A549 (cell line): ENCODE measurements around the gene ADARB2. TPM values are rescaled to one million over a fixed set of nuclear protein-coding genes. Genes with fewer than 3 reads are reported as not detected.

ENCODE experiments used
- ATAC-seq, 2 experiments: fragments of 200-7000 bp in 1 of 2; fragments of >200 bp in 1 of 2; cut with Nextera tagmentation in 1 of 2; cut with Tn5 transposase in 1 of 2; 3 replicates each; pipeline versions ENCODE4 v1.8.0 to v1.9.1; 2018 to 2020; ENCODE audit warnings: mild to moderate bottlenecking in 1 of 2, moderate library complexity in 1 of 2
- CTCF ChIA-PET: fragments of 300-600 bp; sonication (Branson Sonifier 250); formaldehyde crosslinking; extraction: SDS; loops from one replicate; lab custom pipeline; 2021; ENCODE audit warnings: antibody characterized with exemption, inconsistent platforms; lab: Yijun Ruan, JAX
- POLR2A ChIA-PET: fragments of 350-600 bp; formaldehyde crosslinking; extraction: SDS; loops from one replicate; lab custom pipeline; 2021; ENCODE audit warnings: antibody characterized with exemption, inconsistent platforms; lab: Yijun Ruan, JAX
- DNase-seq, 2 experiments: peaks; one replicate each; pipeline versions ENCODE4 v3.0.0 to v3.0.0-alpha.2; 2011 to 2016; ENCODE audit warnings: low read depth in 1 of 2, low spot score in 1 of 2
- FAIRE-seq: peaks from 2 replicates; lab custom pipeline; 2011; peaks lifted over from hg19 to GRCh38; lab: Jason Lieb, UNC
- H3K27ac ChIP-seq, 2 experiments: fragments of >200 bp; sonication (Bioruptor Twin); formaldehyde crosslinking; 3 replicates each; pipeline ENCODE4 v1.5.1; 2016 to 2017
- H3K4me1 ChIP-seq: fragments of >200 bp; sonication (Bioruptor Twin); formaldehyde crosslinking; 3 replicates; pipeline ENCODE4 v1.6.1; 2016
- H3K4me2 ChIP-seq: fragments of >200 bp; sonication (Bioruptor Twin); formaldehyde crosslinking; 3 replicates; pipeline ENCODE4 v1.6.1; 2016
- H3K4me3 ChIP-seq: fragments of >200 bp; sonication (Bioruptor Twin); formaldehyde crosslinking; 3 replicates; pipeline ENCODE4 v1.5.1; 2016
- H3K9me3 ChIP-seq: fragments of >200 bp; sonication (Bioruptor Twin); formaldehyde crosslinking; 3 replicates; pipeline ENCODE4 v1.6.1; 2016
- ATOH8 ChIP-seq: fragments of 250-450 bp; sonication (Bioruptor Pico); IDR thresholded peaks from 2 replicates; pipeline ENCODE4 v1.5.0; 2020; ENCODE audit warnings: low read depth, mild to moderate bottlenecking, moderate library complexity
- BHLHE40 ChIP-seq: IDR thresholded peaks from 2 replicates; pipeline ENCODE4 v1.6.1; 2012; ENCODE audit warnings: low read depth, low read length, inconsistent platforms
- EHMT2 ChIP-seq: fragments of 200-600 bp; sonication (generic); IDR thresholded peaks from 2 replicates; pipeline ENCODE4 v1.6.1; 2016; ENCODE audit warnings: antibody characterized with exemption, low read depth, mild to moderate bottlenecking, moderate library complexity
- ELK1 ChIP-seq: fragments of 150-350 bp; IDR thresholded peaks from 2 replicates; pipeline ENCODE4 v1.6.1; 2014; ENCODE audit warnings: low read depth, mild to moderate bottlenecking, low read length
- EP300 ChIP-seq, 2 experiments: fragments of >200 bp; sonication (Bioruptor Twin); formaldehyde crosslinking; IDR thresholded peaks; 2 replicates in 1 of 2; 3 replicates in 1 of 2; pipeline ENCODE4 v1.6.1; 2016 to 2017
- ESRRA ChIP-seq: fragments of 150-350 bp; IDR thresholded peaks from 2 replicates; pipeline ENCODE4 v1.6.1; 2014; ENCODE audit warnings: mild to moderate bottlenecking, low read length, borderline replicate concordance
- FOSB ChIP-seq: fragments of 250-450 bp; sonication (Bioruptor Pico); IDR thresholded peaks from 2 replicates; pipeline ENCODE4 v1.5.0; 2020; ENCODE audit warnings: mild to moderate bottlenecking, moderate library complexity
- FOXS1 ChIP-seq: fragments of 250-450 bp; sonication (Bioruptor Pico); IDR thresholded peaks from 2 replicates; pipeline ENCODE4 v1.5.0; 2020; ENCODE audit warnings: mild to moderate bottlenecking, moderate library complexity
- GATA3 ChIP-seq: IDR thresholded peaks from 2 replicates; pipeline ENCODE4 v1.6.1; 2012; ENCODE audit warnings: borderline replicate concordance
- HDAC2 ChIP-seq: fragments of 200-600 bp; sonication (generic); IDR thresholded peaks from 2 replicates; pipeline ENCODE4 v1.6.1; 2016
- HEYL ChIP-seq: fragments of 250-450 bp; sonication (Bioruptor Pico); IDR thresholded peaks from 2 replicates; pipeline ENCODE4 v1.8.0; 2021; ENCODE audit warnings: mild to moderate bottlenecking, moderate library complexity
- HOXA7 ChIP-seq: fragments of 250-450 bp; sonication (Bioruptor Pico); IDR thresholded peaks from 2 replicates; pipeline ENCODE4 v1.5.0; 2020; ENCODE audit warnings: mild to moderate bottlenecking, moderate library complexity
- JUN ChIP-seq, 2 experiments: fragments of >200 bp; sonication (Bioruptor Twin); formaldehyde crosslinking; IDR thresholded peaks; 2 replicates in 1 of 2; 3 replicates in 1 of 2; pipeline ENCODE4 v1.6.1; 2016 to 2017
- MAFK ChIP-seq: fragments of 450-650 bp; IDR thresholded peaks from 2 replicates; pipeline ENCODE4 v1.6.1; 2014; ENCODE audit not compliant: partially characterized antibody
- MAX ChIP-seq: IDR thresholded peaks from 2 replicates; pipeline ENCODE4 v1.6.1; 2012
- MYC ChIP-seq: IDR thresholded peaks from 2 replicates; pipeline ENCODE4 v1.6.1; 2012; ENCODE audit warnings: mild to moderate bottlenecking, inconsistent platforms, low read length, improper control_type of control experiment, borderline replicate concordance
- NR3C1 ChIP-seq: fragments of >200 bp; sonication (Bioruptor Twin); formaldehyde crosslinking; IDR thresholded peaks from 3 replicates; pipeline ENCODE4 v1.6.1; 2017
- POLR2AphosphoS2 ChIP-seq: conservative IDR thresholded peaks from 2 replicates; pipeline ENCODE4 v1.6.1; 2012; ENCODE audit warnings: low read length, improper control_type of control experiment, inconsistent platforms
- REST ChIP-seq: fragments of 200-600 bp; sonication (generic); IDR thresholded peaks from 2 replicates; pipeline ENCODE4 v1.6.1; 2016; ENCODE audit warnings: antibody characterized with exemption, mild to moderate bottlenecking, moderate library complexity
- SMC3 ChIP-seq: fragments of >200 bp; sonication (Bioruptor Twin); formaldehyde crosslinking; IDR thresholded peaks from 3 replicates; pipeline ENCODE4 v1.6.1; 2018; ENCODE audit warnings: inconsistent platforms
- ZFP36 ChIP-seq: fragments of 450-650 bp; IDR thresholded peaks from 2 replicates; pipeline ENCODE4 v1.6.1; 2014; ENCODE audit warnings: borderline replicate concordance; ENCODE audit not compliant: partially characterized antibody
- WGBS: methylation state at CpG from one replicate; pipeline ENCODE4 v1.1.6; 2017; ENCODE audit errors: missing lambda C conversion rate; 5-methylcytosine and 5-hydroxymethylcytosine counted together
- polyA plus RNA-seq, 4 experiments: library from polyadenylated mRNA; depleted of rRNA in 3 of 4; stranded (reverse); fragments of >200 nt; fragmentation: RNase III in 1 of 4; extraction: RNeasy Plus Mini Kit Qiagen cat#74134 plus additional on column Dnase treatment in 1 of 4; gene quantifications; 2 replicates in 3 of 4; 3 replicates in 1 of 4; pipeline ENCODE4 v1.2.3, GENCODE V29; 2011 to 2017
- TF ChIP-seq, protein P1 (sequence below): fragments of 450-650 bp; IDR thresholded peaks from 2 replicates; pipeline ENCODE4 v1.6.1; 2014; ENCODE audit warnings: antibody characterized with exemption
- TF ChIP-seq, protein P2 (sequence below): IDR thresholded peaks from 2 replicates; pipeline ENCODE4 v1.6.1; 2012
- TF ChIP-seq, protein P3 (sequence below): fragments of 250-450 bp; sonication (Bioruptor Pico); IDR thresholded peaks from 2 replicates; pipeline ENCODE4 v1.5.0; 2021; ENCODE audit warnings: mild to moderate bottlenecking, moderate library complexity, borderline replicate concordance

ADARB2 gene
- polyA plus RNA-seq, 2 of the 4 experiments (the other 2 are of a cell fraction), result not detected

DNA sequence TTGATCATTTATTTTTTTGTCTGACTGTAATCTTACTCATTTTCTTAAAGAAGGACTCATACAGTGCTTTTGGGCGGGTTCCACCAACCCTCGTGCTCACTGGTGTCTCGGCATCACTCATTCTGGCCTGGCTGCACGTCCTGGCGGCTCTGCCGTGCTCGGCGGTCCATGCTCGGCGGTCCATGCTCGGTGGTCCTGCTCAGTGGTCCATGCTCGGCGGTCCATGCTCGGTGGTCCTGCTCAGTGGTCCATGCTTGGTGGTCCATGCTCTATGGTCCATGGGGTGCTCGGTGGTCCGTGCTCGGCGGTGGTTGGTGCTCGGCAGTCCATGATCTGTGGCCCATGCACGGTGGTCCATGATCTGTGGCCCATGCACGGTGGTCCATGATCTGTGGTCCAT is 608.7 kb downstream of the ADARB2 start:
- POLR2A ChIA-PET, result no interaction called here
- ATAC-seq (no peak), DNase-seq (no peak), FAIRE-seq (no peak)
- TF ChIP-seq, protein P1, sequence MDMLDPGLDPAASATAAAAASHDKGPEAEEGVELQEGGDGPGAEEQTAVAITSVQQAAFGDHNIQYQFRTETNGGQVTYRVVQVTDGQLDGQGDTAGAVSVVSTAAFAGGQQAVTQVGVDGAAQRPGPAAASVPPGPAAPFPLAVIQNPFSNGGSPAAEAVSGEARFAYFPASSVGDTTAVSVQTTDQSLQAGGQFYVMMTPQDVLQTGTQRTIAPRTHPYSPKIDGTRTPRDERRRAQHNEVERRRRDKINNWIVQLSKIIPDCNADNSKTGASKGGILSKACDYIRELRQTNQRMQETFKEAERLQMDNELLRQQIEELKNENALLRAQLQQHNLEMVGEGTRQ, result no peak
- TF ChIP-seq GATA3, result no peak
- no peak for TF ChIP-seq ELK1
- no peak for TF ChIP-seq MAX
- no peak for TF ChIP-seq BHLHE40
- TF ChIP-seq HDAC2, result no peak
- TF ChIP-seq POLR2AphosphoS2, result no peak
- 88% methylated on average over 18 of the region's 21 CpGs for WGBS
- Histone ChIP-seq H3K4me1 (no peaks in the 10 kb centered on the region), H3K4me2 (no peak overlapping the region), H3K4me3 (no peak overlapping the region), H3K9me3 (no peaks in the 10 kb centered on the region), H3K27ac (no peak overlapping the region)
- CTCF ChIA-PET, result no interaction called here

DNA sequence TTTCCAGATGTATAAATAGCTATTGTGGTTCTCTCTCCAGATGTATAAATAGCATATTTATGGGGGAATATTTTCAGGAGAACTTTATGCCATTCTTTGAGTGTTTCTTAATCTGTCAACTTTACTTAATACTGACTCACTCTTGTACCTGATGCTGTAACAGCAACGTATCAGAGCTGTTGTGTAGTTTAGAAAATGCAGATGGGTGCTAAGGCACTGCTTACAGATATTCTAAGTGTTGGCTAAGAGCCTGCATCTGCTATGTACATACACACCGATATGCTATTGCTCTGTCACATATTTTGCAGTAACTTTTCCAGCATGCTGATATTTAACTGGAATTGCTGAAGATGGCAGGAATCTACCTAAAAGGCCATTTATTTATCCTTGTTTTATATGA is 609.2 kb downstream of the ADARB2 start:
- Histone ChIP-seq H3K4me3 (no peak overlapping the region), H3K27ac (no peak overlapping the region), H3K4me2 (no peak overlapping the region), H3K4me1 (no peaks in the 10 kb centered on the region), H3K9me3 (no peaks in the 10 kb centered on the region)
- WGBS, result 59% methylated on average over 2 of the region's 2 CpGs
- ChIA-PET POLR2A (no interaction called here), CTCF (interaction anchor here (2.1 kb wide), 1 partner anchor 18 kb away, joined by 8 read pairs; no protein-coding TSS in a partner anchor)
- FAIRE-seq, result no peak
- DNase-seq, result no peak
- ATAC-seq, result no peak
- TF ChIP-seq FOXS1 (CRISPR knock-in tag), result no peak
- no peak for TF ChIP-seq EP300 (IDR thresholded peaks at IDR 0.05)
- no peak for TF ChIP-seq POLR2AphosphoS2
- no peak for TF ChIP-seq ZFP36
- no peak for TF ChIP-seq FOSB
- TF ChIP-seq SMC3, result no peak
- no peak for TF ChIP-seq MAX
- TF ChIP-seq, protein P2, sequence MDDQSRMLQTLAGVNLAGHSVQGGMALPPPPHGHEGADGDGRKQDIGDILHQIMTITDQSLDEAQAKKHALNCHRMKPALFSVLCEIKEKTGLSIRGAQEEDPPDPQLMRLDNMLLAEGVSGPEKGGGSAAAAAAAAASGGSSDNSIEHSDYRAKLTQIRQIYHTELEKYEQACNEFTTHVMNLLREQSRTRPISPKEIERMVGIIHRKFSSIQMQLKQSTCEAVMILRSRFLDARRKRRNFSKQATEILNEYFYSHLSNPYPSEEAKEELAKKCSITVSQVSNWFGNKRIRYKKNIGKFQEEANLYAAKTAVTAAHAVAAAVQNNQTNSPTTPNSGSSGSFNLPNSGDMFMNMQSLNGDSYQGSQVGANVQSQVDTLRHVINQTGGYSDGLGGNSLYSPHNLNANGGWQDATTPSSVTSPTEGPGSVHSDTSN, result no peak
- no peak for TF ChIP-seq ELK1
- no peak for TF ChIP-seq HEYL
- TF ChIP-seq EHMT2, result no peak
- no peak for TF ChIP-seq NR3C1
- TF ChIP-seq REST, result no peak
- TF ChIP-seq, protein P3, sequence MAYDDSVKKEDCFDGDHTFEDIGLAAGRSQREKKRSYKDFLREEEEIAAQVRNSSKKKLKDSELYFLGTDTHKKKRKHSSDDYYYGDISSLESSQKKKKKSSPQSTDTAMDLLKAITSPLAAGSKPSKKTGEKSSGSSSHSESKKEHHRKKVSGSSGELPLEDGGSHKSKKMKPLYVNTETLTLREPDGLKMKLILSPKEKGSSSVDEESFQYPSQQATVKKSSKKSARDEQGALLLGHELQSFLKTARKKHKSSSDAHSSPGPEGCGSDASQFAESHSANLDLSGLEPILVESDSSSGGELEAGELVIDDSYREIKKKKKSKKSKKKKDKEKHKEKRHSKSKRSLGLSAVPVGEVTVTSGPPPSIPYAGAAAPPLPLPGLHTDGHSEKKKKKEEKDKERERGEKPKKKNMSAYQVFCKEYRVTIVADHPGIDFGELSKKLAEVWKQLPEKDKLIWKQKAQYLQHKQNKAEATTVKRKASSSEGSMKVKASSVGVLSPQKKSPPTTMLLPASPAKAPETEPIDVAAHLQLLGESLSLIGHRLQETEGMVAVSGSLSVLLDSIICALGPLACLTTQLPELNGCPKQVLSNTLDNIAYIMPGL (CRISPR knock-in tag), result no peak
- no peak for TF ChIP-seq ATOH8 (CRISPR knock-in tag)
- no peak for TF ChIP-seq MAFK
- no peak for TF ChIP-seq JUN (IDR thresholded peaks at IDR 0.05)
- no peak for TF ChIP-seq MYC
- no peak for TF ChIP-seq ESRRA
- no peak for TF ChIP-seq HOXA7
